A549 (cell line): ENCODE results near the gene SPRTN.

Source experiments
- CBX8 ChIP-seq: fragments of 200-600 bp; sonication (generic); IDR thresholded peaks from 2 replicates; pipeline ENCODE4 v1.6.1; 2016
- CEBPB ChIP-seq, 2 experiments: fragments of >200 bp in 1 of 2; sonication (Bioruptor Twin) in 1 of 2; formaldehyde crosslinking in 1 of 2; IDR thresholded peaks; 2 replicates each; pipeline ENCODE4 v1.6.1; 2012 to 2016
- NR3C1 ChIP-seq: fragments of >200 bp; sonication (Bioruptor Twin); formaldehyde crosslinking; IDR thresholded peaks from 3 replicates; pipeline ENCODE4 v1.6.1; 2017
- POLR2AphosphoS2 ChIP-seq: conservative IDR thresholded peaks from 2 replicates; pipeline ENCODE4 v1.6.1; 2012; ENCODE audit warnings: low read length, improper control_type of control experiment, inconsistent platforms
- RNF2 ChIP-seq: fragments of 200-600 bp; sonication (generic); IDR thresholded peaks from 2 replicates; pipeline ENCODE4 v1.6.1; 2016; ENCODE audit warnings: low read depth, mild to moderate bottlenecking, antibody characterized with exemption, moderate library complexity, borderline replicate concordance
- TF ChIP-seq, protein P1 (sequence below): fragments of >200 bp; sonication (Bioruptor Twin); formaldehyde crosslinking; IDR thresholded peaks from 3 replicates; pipeline ENCODE4 v1.5.1; 2016
- TF ChIP-seq, protein P2 (sequence below): fragments of 450-650 bp; IDR thresholded peaks from 2 replicates; pipeline ENCODE4 v1.6.1; 2014; ENCODE audit warnings: antibody characterized with exemption

DNA sequence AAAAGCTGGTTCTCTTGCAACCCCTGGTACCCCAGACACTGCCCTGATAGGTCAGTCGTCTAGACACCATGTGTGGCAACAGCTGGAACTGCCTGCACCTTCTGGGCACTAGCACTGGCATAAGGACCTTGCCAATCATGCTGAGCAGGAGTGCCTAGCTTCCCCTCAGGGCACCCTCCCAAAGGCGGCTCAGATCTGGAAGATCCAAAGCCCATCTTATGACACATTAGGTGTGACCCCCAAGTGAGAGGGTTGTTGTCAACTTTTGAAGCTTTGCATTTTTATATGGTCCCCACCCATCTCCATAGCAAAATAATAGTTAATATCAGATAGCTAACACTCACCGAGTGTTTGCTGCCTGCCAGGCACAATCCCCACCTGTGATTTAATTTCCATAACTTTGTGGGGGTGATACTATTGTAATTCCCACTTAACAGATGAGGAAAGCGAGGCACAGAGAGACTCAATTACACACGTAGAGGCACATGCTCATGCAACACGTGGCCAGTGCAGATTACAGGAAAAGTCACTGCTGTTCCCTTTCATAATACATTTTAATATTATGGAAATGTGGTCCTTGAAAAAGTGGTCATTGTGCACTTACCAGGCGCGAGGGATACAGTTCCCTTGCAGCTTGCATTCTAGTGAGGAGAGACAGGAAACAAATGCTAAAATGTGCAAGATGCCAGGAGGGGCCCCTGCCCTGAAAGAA, 26.2 kb upstream of the SPRTN start:
- TF ChIP-seq CBX8, result no peak
- TF ChIP-seq, protein P1, sequence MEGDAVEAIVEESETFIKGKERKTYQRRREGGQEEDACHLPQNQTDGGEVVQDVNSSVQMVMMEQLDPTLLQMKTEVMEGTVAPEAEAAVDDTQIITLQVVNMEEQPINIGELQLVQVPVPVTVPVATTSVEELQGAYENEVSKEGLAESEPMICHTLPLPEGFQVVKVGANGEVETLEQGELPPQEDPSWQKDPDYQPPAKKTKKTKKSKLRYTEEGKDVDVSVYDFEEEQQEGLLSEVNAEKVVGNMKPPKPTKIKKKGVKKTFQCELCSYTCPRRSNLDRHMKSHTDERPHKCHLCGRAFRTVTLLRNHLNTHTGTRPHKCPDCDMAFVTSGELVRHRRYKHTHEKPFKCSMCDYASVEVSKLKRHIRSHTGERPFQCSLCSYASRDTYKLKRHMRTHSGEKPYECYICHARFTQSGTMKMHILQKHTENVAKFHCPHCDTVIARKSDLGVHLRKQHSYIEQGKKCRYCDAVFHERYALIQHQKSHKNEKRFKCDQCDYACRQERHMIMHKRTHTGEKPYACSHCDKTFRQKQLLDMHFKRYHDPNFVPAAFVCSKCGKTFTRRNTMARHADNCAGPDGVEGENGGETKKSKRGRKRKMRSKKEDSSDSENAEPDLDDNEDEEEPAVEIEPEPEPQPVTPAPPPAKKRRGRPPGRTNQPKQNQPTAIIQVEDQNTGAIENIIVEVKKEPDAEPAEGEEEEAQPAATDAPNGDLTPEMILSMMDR, result no peak
- TF ChIP-seq NR3C1, result no peak
- TF ChIP-seq CEBPB (IDR thresholded peaks at IDR 0.05), result no peak
- TF ChIP-seq, protein P2, sequence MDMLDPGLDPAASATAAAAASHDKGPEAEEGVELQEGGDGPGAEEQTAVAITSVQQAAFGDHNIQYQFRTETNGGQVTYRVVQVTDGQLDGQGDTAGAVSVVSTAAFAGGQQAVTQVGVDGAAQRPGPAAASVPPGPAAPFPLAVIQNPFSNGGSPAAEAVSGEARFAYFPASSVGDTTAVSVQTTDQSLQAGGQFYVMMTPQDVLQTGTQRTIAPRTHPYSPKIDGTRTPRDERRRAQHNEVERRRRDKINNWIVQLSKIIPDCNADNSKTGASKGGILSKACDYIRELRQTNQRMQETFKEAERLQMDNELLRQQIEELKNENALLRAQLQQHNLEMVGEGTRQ, result no peak
- TF ChIP-seq RNF2, result no peak
- no peak for TF ChIP-seq POLR2AphosphoS2
